Kidney capillary endothelial cell (primary cell): ENCODE data around the gene PPM1B.
"Not testable (repeated sequence)": the region's sequence is repeated elsewhere in the genome, so short reads cannot be mapped to it uniquely, and the experiment has no call there.

ENCODE experiments used
- DNase-seq: peaks from one replicate; pipeline ENCODE4 v3.0.0-alpha.2; 2018; ENCODE audit warnings: low spot score

PPM1B gene

DNA sequence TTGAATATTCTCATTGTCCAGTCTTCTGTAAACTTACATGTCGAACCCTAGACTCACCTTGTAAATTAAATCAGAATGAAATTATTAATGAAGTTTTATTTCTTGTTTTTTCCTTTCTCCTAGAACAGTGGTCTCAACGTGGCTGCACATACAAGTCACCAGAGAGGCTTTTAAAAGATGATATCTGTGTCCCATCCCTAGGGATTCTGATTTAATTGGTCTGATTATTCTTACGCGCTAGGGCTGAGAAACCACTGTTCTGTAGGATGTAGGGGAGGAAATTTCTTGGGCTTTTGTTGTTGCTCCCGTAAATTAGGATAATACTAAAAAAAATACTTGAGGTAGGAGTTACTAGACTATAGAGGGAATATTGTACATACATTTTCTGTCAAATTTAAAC lies 32.1 kb downstream of the PPM1B start:
- DNase-seq, result no peak

DNA sequence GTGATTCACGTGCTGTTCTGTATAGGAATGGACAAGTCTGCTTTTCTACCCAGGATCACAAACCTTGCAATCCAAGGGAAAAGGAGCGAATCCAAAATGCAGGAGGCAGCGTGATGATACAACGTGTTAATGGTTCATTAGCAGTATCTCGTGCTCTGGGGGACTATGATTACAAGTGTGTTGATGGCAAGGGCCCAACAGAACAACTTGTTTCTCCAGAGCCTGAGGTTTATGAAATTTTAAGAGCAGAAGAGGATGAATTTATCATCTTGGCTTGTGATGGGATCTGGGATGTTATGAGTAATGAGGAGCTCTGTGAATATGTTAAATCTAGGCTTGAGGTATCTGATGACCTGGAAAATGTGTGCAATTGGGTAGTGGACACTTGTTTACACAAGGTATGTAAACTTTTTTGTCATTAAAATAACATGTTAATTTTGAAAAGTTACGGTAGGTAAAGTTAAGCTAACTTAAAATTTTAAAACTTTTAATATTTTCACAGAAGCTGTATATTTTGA lies 33.0 kb downstream of the PPM1B start:
- no peak for DNase-seq

DNA sequence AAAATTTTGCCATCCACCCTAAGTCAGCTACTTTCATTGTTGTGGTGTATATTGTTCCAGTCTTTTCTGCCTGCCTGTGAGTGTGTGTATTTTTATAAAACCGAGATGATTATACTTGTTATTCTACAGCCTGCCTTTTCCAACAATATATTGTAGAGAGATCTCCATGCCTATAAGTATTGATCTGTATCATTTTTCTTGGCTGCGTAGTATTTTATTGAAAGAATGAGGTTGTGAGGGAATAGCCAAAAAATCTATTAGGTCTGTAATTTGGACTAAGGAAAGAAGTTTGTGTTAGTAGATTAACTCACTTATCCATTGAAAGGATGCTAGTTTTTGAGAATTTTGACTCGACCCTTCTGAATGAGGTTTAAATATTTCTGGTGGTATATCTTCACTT lies 34.9 kb downstream of the PPM1B start:
- DNase-seq, result no peak

DNA sequence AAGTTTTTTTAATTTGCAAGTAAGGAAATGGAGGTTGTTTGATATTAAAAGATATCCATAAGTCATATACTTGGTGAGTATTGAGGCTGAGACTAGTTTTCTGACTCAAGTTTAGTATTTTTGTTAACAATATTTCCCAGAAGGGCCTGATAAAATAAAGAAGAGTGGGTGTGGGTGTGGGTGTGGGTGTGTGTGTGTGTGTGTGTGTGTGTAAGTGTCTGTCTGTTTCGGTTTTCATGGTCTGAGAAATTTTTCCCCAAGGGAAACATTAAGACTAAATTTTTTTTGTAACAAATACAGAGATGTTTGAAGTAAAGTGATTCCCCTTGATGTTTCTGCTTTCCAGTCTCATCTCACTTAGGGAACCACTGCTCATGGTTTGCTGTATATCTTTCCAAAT lies 36.5 kb downstream of the PPM1B start:
- DNase-seq, result no peak

DNA sequence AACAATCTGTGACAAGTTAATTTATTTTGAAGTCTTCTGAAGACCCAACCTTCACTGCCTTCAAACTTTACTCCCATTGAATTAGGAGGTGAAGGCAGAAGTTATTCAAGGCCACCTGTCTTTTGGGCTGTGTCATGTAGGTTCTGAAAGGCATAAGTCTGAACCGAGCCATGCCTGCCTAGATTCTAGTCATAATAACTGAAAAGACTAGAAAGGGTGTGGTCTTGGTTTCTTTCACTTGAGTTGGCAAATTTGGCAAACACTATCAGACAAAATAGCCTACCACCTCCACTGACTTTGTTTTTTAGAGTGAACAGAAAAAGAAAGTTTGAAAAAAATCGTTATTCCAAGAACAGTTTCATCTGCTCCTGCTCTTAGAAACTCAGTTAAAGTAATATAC lies 38.4 kb downstream of the PPM1B start:
- no peak for DNase-seq

DNA sequence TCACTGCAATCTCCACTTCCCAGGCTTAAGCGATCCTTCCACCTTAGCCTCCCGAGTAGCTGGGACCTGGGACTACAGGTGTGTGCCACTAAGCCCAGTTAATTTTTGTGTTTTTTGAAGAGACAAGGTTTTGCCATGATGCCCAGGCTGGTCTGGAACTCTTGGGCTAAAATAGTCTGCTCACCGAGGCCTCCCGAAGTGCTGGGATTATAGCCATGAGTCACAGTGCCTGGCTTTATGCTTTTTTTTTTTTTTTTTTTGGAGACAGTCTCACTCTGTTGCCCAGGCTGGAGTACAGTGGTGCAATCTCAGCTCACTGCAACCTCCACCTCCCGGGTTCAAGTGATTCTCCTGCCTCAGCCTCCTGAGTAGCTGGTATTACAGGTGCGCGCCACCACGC lies 39.0 kb downstream of the PPM1B start:
- not testable (repeated sequence) for DNase-seq

DNA sequence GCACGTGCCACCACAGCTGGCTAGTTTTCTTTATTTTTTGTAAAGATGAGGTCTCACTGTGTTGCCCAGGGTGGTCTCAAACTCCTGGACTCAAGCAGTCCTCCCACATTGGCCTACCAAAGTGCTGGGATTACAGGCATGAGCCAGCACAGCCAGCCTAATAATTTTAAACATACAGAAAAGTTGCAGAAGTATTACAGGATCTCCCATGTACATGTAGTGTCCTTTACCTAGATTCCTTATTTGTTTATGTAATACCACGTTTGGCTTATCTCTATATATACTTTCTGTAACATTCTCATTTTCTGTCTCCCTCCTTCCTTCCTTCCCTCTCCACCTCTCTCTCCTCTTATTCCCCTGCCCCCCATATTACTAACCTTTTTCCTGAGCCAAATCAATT lies 41.7 kb downstream of the PPM1B start:
- DNase-seq, result no peak

DNA sequence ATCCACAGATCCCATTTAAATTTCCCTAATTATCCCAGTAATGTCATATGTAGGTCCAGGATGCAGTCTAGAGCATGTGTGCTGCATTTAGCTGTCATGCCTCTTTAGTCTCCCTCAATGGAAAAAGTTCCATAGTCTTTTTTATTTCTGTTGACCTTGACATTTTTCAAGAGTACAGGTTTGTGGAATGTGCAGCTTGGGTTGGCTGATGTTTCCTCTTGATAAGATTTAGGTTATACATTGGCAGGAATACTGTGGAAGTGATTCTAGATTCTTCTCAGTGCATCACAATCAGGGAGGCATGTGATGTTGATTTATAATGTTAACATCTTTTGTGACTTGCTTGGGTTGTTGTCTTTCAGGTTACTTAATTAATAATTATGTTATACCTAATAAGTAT lies 42.5 kb downstream of the PPM1B start:
- no peak for DNase-seq

DNA sequence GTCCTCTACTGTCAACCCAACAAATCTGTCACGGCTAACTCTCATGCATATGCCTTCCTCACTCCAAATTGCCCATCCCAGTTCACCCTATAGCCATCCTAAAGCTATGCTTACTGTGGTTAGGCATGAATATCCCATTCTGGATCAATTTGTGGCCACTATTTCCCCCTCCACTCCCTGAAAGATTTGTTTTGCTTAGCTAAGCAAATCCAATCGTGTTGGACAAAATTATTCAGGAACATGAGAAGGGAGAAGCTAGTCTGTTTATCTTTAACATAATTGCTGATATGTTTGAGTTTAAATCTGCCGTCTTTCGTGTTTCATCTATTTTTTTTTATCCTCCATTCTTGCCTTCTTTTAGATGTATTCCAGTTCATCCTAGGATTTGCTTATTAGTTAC lies 43.6 kb downstream of the PPM1B start:
- no peak for DNase-seq

DNA sequence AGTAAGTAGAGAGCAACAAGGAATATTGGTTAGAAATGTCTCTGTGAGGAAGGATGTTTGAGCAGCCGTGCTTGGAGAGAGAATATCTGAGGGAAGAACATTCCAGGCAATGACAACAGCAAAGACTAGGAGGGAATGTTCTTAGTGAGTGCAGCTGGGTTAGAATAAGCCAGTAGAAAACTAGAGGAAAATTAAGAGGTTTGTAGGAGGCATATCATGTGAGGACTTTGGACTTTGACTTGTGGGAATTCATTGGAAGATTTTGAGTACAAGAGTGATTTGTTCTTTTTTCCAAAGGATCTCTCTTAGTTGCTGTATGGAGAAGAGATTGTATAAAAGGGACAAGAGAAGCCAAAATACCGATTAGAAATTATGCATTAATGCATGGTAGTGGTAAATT lies 47.2 kb downstream of the PPM1B start:
- DNase-seq, result no peak

DNA sequence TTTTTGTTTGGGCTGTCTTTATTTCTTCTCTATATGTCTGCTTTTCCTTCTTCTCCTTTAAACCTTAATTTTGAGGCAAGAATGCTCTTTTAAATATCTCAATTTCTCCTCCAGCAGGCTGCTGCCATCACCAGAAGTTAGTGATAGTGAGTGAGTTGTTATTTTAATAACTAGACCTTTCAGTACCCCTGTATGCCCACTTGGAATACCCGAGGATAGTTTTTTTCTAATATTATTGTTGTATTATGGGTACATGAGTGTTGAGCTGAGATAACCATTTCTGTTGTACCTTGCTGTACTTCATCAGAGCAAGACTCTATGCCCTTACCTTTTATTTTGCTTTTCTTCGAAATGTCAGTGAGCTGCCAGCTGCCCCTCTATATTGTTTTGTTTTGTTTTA lies 50.1 kb downstream of the PPM1B start:
- DNase-seq, result no peak

DNA sequence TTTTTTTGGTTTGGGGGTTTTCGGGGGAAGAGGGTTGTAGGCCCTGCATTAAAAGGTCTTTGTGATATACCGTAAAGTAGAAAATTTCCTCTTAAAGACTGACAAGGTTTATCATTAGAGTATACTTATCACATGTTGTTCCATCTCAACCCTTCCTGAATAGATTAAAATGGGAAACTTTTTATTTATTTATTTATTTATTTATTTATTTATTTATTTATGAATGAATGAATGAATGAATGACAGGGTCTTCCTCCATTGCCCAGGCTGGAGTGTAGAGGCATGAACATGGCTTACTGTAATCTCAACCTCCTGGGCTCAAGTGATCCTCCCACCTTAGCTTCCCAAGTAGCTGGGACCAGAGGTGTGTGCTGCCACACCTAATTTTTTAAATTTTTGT lies 58.1 kb downstream of the PPM1B start:
- no peak for DNase-seq

DNA sequence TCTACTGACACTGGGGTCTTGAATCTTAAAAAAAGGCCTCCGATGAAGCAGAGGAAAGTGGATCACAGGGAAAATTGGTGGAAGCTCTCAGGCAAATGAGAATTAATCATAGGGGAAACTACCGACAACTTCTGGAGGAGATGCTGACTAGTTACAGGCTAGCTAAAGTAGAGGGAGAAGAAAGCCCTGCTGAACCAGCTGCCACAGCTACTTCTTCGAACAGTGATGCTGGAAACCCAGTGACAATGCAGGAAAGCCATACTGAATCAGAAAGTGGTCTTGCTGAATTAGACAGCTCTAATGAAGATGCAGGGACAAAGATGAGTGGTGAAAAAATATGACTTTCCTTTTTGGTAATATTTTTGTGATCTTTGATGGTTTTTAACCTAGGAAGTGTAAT lies 61.7 kb downstream of the PPM1B start:
- no peak for DNase-seq

DNA sequence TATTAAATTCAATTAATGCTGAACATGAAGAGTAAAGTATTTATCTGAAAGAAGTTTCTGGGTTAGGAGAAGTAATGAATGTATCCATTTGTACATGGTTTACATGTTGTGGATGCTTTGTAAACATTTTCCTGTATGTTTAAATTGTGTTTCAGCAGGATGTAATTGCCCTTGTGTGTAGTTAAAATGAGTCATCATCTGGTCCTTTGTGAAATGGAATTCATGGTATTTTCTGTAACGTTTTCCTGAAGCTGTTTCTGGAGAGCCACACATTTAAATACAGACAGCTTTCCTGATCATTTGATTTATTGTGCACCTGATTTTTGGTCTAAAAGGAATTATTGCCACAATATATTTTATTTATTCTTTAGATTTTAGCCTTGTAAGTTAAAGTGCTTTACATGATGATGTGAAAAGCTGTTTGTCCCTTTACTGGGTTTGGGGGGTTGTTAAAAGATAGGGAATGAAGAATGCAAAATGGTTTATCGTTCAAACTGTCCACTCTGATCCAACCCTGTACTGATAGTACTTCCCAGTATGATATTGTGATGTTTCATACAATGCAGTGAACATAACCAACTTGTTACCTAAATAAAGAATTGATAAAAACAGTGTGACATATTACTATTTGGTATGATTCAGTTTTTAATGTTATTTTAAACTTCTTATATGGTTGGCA lies 64.9 kb downstream of the PPM1B start:
- DNase-seq, result peak; percentile 82

DNA sequence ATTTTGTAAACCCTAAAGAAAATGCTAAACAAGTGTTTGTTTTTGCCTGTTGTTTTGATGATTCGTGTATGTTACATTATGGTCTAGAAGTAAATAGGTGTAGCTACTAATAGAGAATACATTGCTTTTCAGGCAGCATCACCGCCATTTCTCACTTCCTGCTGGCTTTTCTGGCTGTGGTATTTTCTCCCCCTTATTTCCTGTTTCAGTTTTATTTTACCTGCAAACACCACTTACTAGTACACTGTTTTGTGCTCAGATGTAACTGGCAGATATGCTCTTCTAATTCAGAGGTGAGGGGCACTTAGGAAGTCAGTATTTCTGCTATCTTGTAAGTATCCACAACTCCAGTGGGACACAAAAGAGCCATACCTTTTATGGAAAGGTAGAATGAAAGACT lies 68.5 kb downstream of the PPM1B start:
- no peak for DNase-seq

DNA sequence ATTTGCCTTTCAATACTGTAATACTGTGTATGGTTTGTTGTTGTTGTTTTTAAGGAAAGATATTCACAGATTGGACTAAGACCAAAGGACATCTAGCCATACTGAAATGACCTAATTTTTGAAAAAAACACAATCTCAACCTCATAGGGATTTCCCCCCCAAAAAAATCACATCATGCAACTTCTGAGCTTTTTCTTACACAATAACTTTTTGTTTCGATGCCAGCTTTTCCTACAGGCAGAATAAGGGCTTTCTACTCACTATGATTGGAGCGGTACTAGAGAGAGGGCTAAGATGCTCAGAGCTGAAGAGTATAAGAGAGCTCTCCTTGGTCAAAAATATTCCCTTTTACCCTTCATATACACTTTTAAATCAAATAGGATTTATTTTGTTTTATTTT lies 74.2 kb downstream of the PPM1B start:
- no peak for DNase-seq

DNA sequence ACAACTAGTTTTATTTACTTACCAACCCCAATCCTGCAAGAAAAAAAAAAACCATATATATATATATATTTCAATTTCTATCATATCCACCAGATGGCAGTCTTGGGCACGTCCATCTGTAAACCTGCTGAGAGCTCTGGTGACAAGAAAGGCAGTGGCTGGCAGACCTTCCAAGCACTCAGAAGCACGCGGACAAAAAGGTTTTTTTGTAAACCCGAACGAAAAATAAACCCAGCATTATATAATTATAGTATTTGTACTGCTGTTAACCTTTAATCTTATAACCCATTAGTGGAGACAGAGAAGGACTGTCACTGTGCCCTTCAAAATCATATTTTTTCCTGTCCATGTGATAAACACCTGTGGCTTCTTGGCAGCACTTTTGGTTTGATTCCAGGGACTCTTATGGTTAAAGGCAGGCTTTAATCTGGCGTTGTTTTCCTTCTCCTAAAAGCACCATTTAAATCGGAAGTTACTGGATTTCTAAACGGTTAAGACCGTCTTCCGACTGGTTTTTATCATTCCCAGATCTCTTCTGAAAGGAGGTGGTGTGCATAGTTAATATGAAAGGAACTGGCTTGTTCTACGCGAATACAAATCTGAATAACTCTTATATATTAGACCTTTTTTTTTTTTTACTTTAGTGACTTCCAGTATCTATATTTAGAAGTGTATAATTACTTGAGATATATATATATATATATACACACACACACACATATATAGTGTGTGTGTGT lies 75.6 kb downstream of the PPM1B start:
- DNase-seq, result peak; percentile 73

DNA sequence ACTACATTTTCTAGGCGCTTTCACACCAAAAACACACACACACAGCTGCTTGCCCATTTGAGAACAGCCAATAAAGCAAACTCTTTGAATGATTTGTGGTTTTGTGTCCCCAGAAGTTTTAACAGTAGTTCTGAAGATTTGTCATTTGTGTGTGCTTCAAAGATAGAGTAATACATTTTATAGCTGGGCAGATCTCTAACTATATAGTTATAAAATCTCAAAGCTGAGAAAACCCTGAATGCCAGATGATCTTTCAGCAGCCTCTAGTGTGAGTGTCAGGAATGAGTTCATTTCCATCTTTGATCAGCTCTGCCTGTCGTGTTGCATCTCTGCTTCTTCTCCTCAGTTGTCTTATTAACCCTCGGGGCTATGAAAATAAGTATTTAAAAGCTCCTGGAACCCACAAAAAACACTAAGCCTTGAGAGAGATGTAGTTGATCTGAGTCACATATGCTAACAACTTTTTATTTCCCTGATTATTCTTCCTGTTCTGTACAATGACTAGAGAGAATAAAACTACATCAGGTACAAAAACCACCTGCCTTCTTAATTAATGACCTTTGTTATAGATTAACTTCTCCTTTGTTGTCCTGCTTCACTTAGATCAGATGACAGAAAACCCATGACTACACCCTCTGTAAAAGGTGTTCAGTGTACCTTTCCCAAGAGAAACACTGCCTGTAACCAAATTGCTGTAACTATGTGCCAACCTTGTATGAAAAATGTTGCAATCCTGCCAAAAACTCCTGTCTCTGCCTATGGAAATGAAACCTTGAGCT lies 76.6 kb downstream of the PPM1B start:
- no peak for DNase-seq

DNA sequence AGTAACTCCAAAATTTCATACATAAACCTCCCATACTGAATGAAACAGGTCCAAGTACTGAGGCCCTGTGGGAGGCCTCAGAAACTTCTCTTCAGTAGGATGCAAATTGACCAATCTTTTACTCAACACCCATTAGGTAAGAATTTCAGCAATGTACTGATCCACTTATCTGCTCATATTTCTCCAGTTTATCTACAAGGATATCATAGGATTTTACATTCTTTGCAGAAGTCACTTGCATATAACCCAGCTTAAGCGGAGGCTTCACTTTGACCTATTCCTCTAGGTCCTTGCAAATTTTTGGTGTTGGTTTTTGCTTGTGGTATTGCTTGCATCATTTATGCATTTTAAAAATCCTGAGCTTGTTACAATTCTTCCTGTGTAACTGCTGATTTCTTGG lies 77.8 kb downstream of the PPM1B start:
- DNase-seq, result no peak

DNA sequence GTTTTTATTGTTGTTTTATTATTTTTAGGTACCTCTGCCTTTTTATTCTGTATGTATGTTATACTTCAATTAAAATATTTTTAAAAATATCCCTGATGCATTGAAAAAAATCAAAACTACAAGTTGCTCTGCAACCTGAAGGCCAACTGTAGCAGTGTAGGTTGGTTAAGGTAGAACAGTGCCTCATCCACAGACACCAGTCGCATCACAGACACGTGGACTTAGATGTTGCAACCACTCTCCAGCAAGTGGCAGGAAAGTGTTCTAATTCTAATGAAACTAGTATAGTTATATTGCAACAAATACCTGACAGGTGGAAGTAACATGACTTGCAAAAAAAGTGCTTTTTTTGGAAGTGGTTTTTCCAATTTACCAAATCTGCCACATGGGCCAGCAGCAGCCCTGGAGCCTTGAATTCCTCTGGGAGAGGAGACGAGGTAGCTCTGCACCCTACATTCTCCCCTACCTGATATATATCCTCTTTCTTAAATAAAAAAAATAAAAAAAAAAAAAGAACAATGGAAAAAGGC lies 78.2 kb downstream of the PPM1B start:
- no peak for DNase-seq

DNA sequence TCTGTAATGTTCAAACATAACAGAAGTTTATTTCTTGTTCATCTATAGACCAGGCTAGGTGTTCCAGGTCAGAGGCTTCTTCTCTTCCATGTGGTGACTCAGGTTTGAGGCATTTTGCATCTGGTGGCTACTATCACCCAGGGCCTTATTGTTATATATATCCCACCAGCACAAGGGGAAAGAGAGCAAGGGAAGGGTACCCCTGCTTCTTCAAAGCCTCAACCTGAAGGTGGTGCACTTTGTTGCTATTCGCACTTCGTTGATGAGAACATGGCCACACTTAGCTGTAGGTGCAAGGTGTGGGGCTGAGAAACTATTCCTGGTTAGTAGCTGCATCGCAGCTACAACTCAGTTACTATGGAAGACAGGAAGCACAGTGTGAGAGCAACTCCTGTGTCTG lies 79.2 kb downstream of the PPM1B start:
- DNase-seq, result no peak

DNA sequence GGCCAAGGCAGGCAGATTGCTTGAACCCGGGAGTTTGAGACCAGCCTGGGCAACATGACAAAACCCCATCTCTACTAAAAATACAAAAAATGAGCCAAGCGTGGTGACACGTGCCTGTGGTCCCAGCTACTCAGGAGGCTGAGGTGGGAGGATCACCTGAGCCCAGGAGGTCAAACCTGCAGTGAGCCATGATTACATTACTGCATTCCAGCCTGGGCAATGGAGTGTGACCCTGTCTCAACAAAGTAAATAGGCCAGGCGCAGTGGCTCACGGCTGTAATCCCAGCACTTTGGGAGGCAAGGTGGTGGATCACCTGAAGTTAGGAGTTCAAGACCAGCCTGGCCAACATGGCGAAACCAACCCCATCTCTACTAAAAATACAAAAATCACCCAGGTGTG lies 80.6 kb downstream of the PPM1B start:
- not testable (repeated sequence) for DNase-seq

DNA sequence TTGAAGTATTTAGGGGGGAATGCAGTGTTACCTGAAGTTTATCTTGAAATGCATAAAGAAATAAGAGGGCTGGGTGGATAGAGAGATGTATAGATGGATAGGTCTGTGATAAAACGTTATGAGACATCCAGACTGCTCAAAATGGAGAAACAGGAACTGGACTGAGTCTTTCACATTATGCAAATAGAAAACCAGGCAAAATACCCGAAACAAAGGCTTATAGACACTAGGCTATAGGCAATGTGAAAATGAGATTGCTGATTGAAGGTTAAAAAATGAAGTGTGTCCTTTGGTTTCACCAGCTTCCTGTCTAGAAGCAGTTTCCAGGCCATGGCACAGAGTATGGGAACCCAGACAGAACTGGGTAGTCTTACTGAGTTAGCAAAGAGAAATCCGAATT lies 81.7 kb downstream of the PPM1B start:
- DNase-seq, result no peak
